GM18502 (cell line): Measurements from ENCODE around the gene LTBP1.

Experiments
- ATAC-seq: cut with Tn5 transposase; IDR thresholded peaks from one replicate; pipeline ENCODE4 v1.9.1; 2021; ENCODE audit warnings: mild to moderate bottlenecking; ENCODE audit not compliant: unreplicated experiment, poor library complexity

The LTBP1 gene

DNA sequence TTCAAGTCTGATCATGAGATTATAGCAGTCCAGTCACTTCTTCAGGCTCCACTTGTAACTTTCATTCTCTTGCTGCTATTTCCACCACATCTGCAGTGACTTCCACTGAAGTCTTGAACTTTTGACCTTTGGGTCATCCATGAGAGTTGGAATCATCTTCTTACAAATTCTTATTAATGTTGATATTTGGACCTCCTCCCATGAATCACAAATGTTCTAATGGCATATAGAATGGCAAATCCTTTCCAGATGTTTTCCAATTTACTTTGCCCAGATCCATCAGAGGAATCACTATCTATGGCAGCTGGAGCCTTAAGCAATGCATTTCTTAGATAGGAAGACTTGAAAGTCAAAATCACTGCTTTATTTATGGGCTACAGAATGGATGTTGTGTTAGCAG is 159.4 kb downstream of the LTBP1 start:
- no peak for ATAC-seq

DNA sequence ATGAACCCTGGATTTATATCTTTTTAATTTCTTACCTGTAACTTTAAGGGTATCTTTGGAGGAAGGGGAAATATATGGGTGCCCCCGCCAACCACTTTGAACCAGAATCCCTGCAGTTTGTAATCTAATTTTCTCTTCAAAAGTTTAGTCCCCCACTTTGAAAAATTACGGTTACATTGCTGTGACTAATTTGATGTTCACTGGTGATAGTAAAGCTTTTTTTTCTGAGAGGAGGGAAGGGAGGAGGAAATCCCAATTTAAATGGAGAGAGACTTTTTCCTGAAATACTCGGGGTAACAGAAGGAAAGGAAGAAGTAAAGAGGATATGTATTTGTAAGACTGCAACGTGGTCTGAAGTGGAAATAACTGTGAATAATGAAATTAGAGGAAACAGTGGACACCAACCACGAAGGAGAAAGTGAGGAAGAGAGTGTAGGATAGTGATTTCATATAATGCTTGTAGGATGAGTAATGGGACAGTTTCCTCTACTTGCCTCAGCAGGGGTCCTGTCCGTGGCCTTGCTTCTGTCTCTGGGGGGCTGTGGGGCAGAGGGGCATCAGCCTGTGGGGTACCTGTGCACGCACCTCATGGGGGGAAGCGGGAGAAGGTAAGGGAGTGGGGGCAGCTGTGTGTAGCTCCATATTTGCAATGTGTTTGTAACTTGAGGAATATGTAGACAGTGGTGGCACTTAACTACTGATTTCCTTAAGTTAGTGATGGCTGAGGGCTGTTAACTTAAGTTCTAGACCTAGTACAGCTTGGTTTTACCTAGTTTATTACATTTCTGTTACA is 161.1 kb downstream of the LTBP1 start:
- no peak for ATAC-seq

GRCh38 chr2:33108483-33109443 is 162.0 kb downstream of the LTBP1 start:
- ATAC-seq: no peak

GRCh38 chr2:33110461-33110860 is 163.7 kb downstream of the LTBP1 start:
- ATAC-seq: no peak

DNA sequence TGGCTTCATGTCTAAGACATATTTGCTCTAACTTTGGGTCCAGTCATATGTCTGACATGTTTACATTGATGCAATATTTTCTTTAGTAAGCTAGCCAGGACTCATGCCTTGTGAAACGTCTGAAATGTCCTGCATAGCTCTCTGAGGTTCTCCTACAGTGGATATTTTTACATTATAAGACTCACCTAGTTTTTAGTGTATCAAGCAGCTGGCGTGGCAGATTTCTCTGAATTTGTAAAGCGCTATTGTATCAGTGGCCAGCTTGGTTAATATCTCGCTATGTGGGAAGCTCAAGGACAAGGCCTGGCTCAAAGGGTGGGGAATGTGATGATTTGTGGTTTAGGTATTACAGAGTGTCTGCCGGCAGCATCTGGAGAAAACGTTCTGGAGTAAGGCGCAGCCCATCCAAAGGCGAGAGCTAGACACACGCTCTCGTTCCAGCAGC is 164.3 kb downstream of the LTBP1 start:
- ATAC-seq: no peak

DNA sequence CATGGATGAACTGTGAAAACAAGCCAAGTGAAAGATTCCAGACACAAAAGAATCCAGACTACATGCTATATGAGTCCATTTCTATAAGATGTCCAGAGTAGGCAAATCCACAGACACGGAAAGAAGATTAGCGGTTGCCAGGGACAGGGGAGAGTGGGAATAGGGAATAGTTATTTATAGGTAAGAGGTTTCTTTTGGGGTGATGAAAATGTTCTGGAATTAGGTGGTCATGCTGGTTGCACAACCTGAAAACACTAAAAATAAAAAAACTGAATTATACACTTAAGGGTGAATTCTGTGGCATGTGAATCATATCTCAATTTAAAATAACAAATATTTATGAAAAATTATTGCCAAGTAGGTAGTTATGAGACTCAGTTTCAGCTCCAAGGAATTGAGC is 168.4 kb downstream of the LTBP1 start:
- ATAC-seq: no peak

DNA sequence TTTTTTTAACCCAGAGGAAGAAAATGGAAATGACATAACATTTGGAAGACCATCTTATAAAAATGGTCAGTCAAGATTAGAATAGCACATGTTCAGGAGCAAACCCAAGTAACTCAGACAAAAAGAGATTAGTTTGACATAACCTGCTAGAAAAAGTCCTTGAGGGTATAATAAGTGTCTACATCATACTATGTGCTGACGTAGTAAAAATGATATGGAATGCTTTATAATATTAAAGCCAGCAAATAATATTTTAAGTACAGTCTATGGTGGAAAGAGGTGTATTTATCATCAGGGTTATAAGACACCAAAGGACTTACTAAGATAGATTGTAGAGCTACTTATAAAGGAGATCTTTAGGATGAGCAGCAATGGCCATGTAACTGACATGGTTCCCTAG is 169.0 kb downstream of the LTBP1 start:
- ATAC-seq: no peak

- no peak for ATAC-seq
These were observed 170.0 kb downstream of the LTBP1 start for GRCh38 chr2:33116799-33117198.

DNA sequence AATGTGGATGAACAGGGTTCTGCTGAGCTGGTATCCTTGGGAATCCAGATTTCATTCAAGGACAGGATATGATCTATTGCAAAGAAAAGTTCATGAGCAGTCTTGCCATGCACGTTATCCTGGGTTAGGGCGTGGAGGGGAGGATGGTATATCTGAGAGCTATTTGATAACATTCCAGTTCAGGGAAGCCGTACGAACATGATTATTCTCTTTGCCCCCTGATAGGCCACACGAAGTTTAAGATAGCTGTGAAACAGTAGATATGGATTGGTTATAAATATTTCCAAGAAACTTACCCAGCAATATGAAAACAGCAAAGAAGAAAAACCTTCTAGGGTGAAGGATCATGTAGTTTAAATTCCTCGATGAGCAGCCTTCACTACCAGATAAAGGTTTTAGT is 171.9 kb downstream of the LTBP1 start:
- ATAC-seq: no peak

GRCh38 chr2:33121416-33121815 is 174.7 kb downstream of the LTBP1 start:
- ATAC-seq: no peak

- ATAC-seq: no peak
These were observed 175.2 kb downstream of the LTBP1 start for GRCh38 chr2:33121925-33122324.

GRCh38 chr2:33122726-33123125 is 176.0 kb downstream of the LTBP1 start:
- ATAC-seq: no peak

GRCh38 chr2:33123216-33123615 is 176.5 kb downstream of the LTBP1 start:
- ATAC-seq: no peak

DNA sequence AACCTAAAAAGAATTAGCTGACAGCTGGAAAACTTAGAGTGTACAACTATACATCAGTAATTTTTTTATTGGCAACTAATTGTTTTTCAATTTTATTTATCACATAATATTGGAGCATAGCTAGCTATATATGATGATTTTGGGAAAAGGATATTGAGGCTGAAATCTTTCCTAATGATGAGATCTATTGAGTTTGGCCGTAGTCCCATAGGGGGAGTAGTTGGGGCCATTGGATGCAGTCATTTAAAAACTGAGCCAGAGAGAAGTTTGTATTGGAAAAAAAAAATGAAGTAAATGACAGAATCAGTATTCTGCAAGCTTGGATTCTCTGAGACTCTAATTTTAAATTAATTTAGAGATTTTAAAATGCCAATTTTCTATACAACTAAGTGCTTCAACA is 179.8 kb downstream of the LTBP1 start:
- no peak for ATAC-seq

DNA sequence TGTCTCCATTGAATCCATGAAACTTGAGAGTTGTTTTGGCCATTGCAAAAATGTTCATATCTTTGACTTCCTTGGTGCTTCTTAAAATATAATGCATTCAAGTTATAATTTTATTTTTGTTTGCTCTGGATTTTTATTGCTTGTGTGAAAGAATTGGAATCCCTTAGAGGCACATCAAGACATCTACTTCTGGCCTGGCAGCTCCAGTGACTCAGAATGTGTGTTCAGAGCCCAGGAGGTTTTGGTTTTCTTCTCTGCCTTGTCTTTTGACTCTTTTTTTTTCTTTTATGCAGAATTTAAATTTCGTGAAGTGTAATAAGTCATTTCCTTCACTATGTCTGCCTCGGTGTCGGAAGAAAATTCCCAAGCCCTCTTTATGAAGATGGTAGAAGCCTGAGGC is 180.2 kb downstream of the LTBP1 start:
- ATAC-seq: no peak

DNA sequence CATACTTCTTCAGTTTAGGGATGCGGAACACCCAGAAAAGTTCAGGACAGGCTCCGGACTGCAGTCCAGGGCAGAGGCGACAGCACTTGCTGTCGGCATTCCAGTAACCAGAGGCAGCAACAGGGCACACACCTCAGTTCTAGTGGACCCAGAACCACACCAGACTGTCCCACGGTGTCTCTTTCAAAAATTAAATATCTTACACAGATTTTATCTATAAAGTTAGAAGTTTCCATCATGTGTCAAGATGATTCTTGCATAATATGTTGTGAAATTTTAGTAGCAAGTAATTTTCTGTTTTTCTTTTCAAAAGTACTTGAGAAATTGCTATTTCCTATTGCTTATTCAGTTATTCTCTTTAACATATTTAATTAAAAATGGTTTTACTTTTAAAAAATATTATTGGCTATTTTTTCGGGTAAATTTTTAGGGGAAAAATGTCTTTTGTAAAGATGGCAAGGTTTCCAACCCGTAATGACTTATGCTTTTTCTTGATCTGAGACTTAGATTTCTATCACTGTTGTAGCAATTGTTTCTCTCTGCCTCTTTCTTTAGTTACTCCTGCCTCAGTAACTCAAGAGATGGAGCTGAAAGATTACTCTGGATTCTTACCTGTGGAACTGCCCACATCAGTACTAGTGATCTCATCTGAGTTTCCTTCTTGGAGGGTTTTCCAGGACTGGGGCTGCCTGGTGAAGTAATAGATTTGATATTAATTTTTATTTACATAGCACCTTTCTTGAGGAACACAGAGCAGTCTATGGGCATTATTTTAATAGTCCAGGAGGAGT is 182.7 kb downstream of the LTBP1 start:
- no peak for ATAC-seq

DNA sequence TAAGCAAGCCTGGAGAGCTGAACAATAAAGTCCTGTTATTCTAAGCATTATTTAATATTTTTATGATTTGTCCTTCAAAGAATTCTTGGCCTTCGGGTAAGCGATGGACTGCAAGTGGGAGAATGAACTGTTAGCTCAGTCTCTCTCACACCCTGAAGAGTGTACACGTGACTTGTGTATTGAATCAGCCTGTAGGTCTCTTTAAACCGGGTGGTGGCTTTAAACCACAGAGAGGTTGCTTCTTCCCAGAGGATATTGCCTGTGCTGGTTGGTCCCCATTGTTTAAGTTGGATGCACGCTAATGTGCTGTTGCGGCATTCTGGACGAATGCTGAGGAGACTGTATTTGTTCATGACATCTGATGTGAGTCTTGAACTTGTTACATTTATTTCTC is 183.3 kb downstream of the LTBP1 start:
- ATAC-seq: no peak

DNA sequence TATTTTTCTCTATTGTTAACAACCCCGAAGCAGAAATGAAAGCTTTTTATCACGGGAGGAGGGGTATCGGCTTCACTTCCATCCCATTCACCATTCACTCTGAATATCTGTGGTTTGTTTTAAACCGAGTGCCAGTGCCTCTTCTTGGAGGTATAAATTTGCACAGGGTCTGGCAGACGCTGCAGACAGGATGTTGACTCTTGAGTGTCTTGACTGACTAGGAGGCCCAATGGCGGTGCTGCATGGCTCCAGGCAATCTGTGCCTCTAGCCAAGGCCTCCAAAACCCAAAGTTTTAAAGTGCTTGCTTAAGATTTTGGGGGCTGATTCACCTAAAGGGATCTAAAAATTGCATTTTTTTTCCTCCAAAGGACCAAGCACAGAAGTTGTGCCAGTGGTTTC is 183.8 kb downstream of the LTBP1 start:
- ATAC-seq: no peak

DNA sequence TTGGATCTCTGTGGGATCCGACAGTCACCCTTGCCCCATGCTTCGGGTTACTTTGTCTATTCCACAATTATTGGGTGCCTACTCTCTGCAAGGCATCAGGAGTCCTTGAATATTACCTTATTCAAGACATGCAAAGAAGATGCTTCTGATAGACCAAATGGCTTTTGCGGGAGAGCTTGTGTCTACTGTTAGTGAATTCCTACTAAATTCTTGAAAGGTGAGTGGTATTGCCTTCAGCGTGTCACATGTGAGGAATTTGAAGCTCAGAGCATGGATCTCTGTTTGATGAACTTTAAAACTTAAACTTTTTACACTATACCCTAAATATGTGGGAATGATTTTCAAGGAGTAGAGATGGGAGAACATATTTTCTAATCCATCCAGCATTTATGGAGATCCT is 184.4 kb downstream of the LTBP1 start:
- ATAC-seq: no peak

DNA sequence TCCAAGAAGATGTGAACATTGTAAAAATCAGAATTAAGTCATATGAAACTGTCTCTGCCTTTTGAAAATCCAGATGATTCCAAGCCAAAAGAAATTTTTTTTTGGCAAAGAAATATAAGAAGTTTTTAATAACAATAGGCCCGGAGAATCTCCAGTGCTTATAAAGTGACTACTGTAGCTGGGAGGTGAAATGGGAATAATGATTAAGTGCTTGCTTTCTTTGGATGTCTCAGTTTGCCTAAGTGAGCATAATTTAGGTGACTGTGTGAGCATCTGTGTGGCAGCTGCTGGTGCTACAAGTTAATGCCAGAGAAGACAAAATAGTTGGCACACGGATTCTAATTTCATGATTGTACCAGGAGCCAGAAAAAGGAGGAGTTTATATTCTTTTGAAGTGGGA is 185.0 kb downstream of the LTBP1 start:
- no peak for ATAC-seq
